OCI-LY3 (cell line): Measurements from ENCODE around the gene ABCC6.
A peak's percentile ranks its signal among the peaks of the same experiment; 100 is the strongest.

Source experiments
- H2AFZ ChIP-seq: fragments of 200-600, 300-600 bp; shearing (Covaris generic); 2 replicates; pipeline ENCODE4 v1.6.0; 2014; ENCODE audit warnings: antibody characterized with exemption, low read depth, low read length
- H3K27ac ChIP-seq: fragments of 200-600, 300-600 bp; sonication (generic); 2 replicates; pipeline ENCODE4 v1.5.1; 2014; ENCODE audit warnings: mild to moderate bottlenecking, low read length, moderate library complexity, mixed read lengths
- H3K27me3 ChIP-seq: fragments of 200-600, 300-600 bp; sonication (generic); 2 replicates; pipeline ENCODE4 v1.6.1; 2014; ENCODE audit warnings: low read depth, low read length, mixed read lengths
- H3K36me3 ChIP-seq: fragments of 200-600, 300-600 bp; sonication (generic); replicated peaks from 2 replicates; pipeline ENCODE3; 2014; ENCODE audit warnings: low read depth, low read length, mixed read lengths
- H3K4me1 ChIP-seq: fragments of 300-600, 200-600 bp; sonication (generic); 2 replicates; pipeline ENCODE4 v1.6.1; 2014; ENCODE audit warnings: low read length, mixed read lengths
- H3K4me2 ChIP-seq: fragments of 200-600, 300-600 bp; sonication (generic); 2 replicates; pipeline ENCODE4 v1.6.1; 2014; ENCODE audit warnings: low read length, mixed read lengths
- H3K4me3 ChIP-seq: fragments of 300-600, 200-600 bp; sonication (generic); 2 replicates; pipeline ENCODE4 v1.5.1; 2014; ENCODE audit warnings: antibody characterized with exemption, mild to moderate bottlenecking, low read length, moderate library complexity
- H3K79me2 ChIP-seq: fragments of 300-600, 200-600 bp; shearing (Covaris generic); 2 replicates; pipeline ENCODE4 v1.6.1; 2014; ENCODE audit warnings: mild to moderate bottlenecking, low read length, mixed read lengths
- H3K9ac ChIP-seq: fragments of 300-600, 200-600 bp; shearing (Covaris generic); 2 replicates; pipeline ENCODE4 v1.6.0; 2014; ENCODE audit warnings: mild to moderate bottlenecking, low read length, moderate library complexity
- H3K9me3 ChIP-seq: fragments of 200-600, 300-600 bp; shearing (Covaris generic); 2 replicates; pipeline ENCODE4 v1.6.1; 2014; ENCODE audit warnings: low read length, mixed read lengths; ENCODE audit not compliant: insufficient read depth
- H4K20me1 ChIP-seq: fragments of 200-600, 300-600 bp; sonication (generic); 2 replicates; pipeline ENCODE4 v1.6.1; 2016; ENCODE audit warnings: low read length, mixed read lengths; ENCODE audit not compliant: insufficient read depth
- CTCF ChIP-seq: fragments of 200-600, 300-600 bp; sonication (generic); IDR thresholded peaks from 2 replicates; pipeline ENCODE4 v1.5.1; 2014; ENCODE audit warnings: antibody characterized with exemption, low read length, low read depth
- EZH2phosphoT487 ChIP-seq: fragments of 200-600 bp; shearing (Covaris generic); IDR thresholded peaks from 2 replicates; pipeline ENCODE4 v1.6.1; 2018; ENCODE audit warnings: antibody characterized with exemption, mixed run types, low read depth

Gene ABCC6

GRCh38 chr16:16145286-16145685 is 78.0 kb downstream of the ABCC6 start:
- Histone ChIP-seq H2AFZ (no peak overlapping the region), H3K36me3 (peaks cover 29% of the 10 kb centered on the region), H3K27ac (no peak overlapping the region), H3K27me3 (no peaks in the 10 kb centered on the region), H4K20me1 (peaks cover 2% of the 10 kb centered on the region; the same call in 1 of the 2 replicates), H3K9ac (no peak overlapping the region), H3K4me3 (no peak overlapping the region), H3K4me2 (no peak overlapping the region), H3K79me2 (no peaks in the 10 kb centered on the region), H3K4me1 (peaks cover 9% of the 10 kb centered on the region; the same call in 1 of the 2 replicates), H3K9me3 (no peaks in the 10 kb centered on the region)
- TF ChIP-seq CTCF: no peak
- TF ChIP-seq EZH2phosphoT487: no peak

DNA sequence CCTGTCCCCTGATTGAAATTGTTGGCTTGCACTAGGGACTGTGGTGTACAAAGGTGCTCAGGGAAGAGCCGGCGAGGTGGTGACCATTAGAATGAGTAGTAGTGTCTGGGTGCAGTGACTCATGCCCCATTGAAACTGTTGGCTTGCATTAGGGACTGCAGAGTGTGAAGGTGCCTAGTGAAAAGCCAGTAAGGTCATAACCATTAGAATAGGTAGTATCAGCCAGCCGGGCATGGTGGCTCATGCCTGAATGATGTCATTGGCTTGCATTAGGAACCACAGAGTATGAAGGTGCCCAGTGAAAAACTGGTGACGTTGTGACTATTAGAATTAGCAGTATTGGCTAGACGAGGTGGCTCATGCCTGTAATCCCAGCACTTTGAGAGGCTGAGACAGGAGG is 78.9 kb downstream of the ABCC6 start:
- Histone ChIP-seq H3K27ac (no peak overlapping the region), H3K9ac (no peak overlapping the region), H3K27me3 (no peaks in the 10 kb centered on the region), H3K4me1 (peaks cover 9% of the 10 kb centered on the region; the same call in 1 of the 2 replicates), H3K4me3 (no peak overlapping the region), H2AFZ (no peak overlapping the region), H4K20me1 (peaks cover 2% of the 10 kb centered on the region; the same call in 1 of the 2 replicates), H3K79me2 (no peaks in the 10 kb centered on the region), H3K4me2 (no peak overlapping the region), H3K9me3 (no peaks in the 10 kb centered on the region), H3K36me3 (peaks cover 33% of the 10 kb centered on the region)
- TF ChIP-seq CTCF (no peak), EZH2phosphoT487 (no peak)

DNA sequence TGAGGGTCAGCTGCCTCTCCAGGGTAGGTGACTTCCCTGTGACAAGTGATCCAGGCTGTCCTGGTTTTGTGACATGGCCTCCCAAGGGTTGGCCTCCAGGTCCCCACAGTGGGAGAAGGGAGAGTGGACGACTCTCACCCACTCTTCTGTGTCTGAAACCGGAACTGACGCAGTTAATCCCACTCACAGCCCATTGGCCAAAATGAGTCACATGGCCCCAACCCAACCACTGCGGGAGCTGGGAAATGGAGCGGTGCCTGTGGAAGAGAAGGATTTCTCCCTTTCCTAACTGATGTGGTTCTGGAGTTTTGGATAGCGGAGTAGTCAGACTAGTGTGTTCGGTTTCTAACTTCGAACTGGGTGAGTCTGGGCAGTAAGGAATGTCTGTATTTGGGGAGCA is 79.4 kb downstream of the ABCC6 start:
- peaks cover 9% of the 10 kb centered on the region; the same call in 1 of the 2 replicates for H3K4me1 ChIP-seq
- H3K9me3 ChIP-seq: no peaks in the 10 kb centered on the region
- H3K4me2 ChIP-seq: no peak overlapping the region
- no peak for TF ChIP-seq EZH2phosphoT487
- no peak for TF ChIP-seq CTCF
- no peaks in the 10 kb centered on the region for H3K27me3 ChIP-seq
- H3K36me3 ChIP-seq: peaks cover 36% of the 10 kb centered on the region
- H3K27ac ChIP-seq: no peak overlapping the region
- no peak overlapping the region for H3K9ac ChIP-seq
- H3K4me3 ChIP-seq: no peak overlapping the region
- no peaks in the 10 kb centered on the region for H3K79me2 ChIP-seq
- no peak overlapping the region for H2AFZ ChIP-seq
- peaks cover 2% of the 10 kb centered on the region; the same call in 1 of the 2 replicates for H4K20me1 ChIP-seq

DNA sequence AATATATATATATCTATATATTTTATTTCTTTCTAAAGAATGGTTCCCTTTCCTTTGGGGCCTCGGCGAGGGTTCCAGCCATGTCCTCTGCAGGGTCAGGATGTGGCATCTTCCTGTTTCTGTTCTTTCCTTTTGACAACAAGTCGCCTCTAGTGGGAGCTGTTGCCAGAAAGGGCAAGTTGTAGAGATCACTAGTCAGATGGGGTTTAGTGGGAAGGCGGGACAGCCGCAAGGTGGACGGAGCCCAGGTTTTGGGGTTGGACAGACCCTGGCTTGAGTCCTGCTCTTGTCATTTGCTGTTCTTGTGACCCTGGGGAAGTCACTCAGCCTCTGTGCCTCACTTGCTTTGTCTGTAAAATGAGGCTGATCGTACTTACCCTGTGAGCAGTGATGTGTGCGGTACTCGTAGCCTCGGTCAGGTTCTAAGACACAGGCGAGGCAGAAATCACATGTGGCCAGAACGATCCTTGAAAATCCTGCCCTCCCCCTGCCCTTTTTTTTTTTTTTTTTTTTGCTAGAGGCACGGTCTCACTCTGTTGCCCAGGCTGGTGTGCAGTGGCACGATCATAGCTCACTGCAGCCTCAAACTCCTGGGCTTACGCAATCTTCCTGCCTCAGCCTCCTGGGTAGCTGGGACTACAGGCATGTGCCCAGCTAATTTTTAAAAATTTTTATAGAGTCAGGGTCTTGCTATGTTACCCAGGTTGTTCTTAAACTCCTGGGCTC is 80.1 kb downstream of the ABCC6 start:
- no peak overlapping the region for H3K9ac ChIP-seq
- H3K4me1 ChIP-seq: peaks cover 7% of the 10 kb centered on the region; the same call in 1 of the 2 replicates
- peaks cover 2% of the 10 kb centered on the region; the same call in 1 of the 2 replicates for H4K20me1 ChIP-seq
- no peaks in the 10 kb centered on the region for H3K79me2 ChIP-seq
- H3K4me3 ChIP-seq: no peak overlapping the region
- no peak overlapping the region for H3K27ac ChIP-seq
- H3K36me3 ChIP-seq: peaks cover 40% of the 10 kb centered on the region
- H2AFZ ChIP-seq: no peak overlapping the region
- no peak overlapping the region for H3K4me2 ChIP-seq
- H3K9me3 ChIP-seq: no peaks in the 10 kb centered on the region
- TF ChIP-seq EZH2phosphoT487: no peak
- peak; percentile 31 for TF ChIP-seq CTCF
- no peaks in the 10 kb centered on the region for H3K27me3 ChIP-seq
